Neutrophil (primary cell): ENCODE data around the gene OR52N4.

Experiments
- H3K27ac ChIP-seq: fragments of 200-600 bp; sonication (generic); 2 replicates; pipeline ENCODE4 v1.5.1; 2016; ENCODE audit warnings: mild to moderate bottlenecking, moderate library complexity
- H3K27me3 ChIP-seq: fragments of 200-600 bp; sonication (generic); 2 replicates; pipeline ENCODE4 v1.6.0; 2016; ENCODE audit warnings: mild to moderate bottlenecking
- H3K36me3 ChIP-seq: fragments of 200-600 bp; sonication (generic); 2 replicates; pipeline ENCODE4 v1.5.1; 2017
- H3K4me1 ChIP-seq, 2 experiments: fragments of 200-600 bp in 1 of 2; sonication (generic) in 1 of 2; 1 replicate in 1 of 2; 2 replicates in 1 of 2; pipeline versions ENCODE4 v1.5.1 to v1.6.1; 2013 to 2016; ENCODE audit warnings: low read depth in 1 of 2, low read length in 1 of 2, mild to moderate bottlenecking in 1 of 2, moderate library complexity in 1 of 2; ENCODE audit not compliant: control insufficient read depth in 1 of 2, insufficient read depth in 1 of 2
- H3K4me3 ChIP-seq, 2 experiments: fragments of 200-600 bp in 1 of 2; sonication (generic) in 1 of 2; 1 replicate in 1 of 2; 2 replicates in 1 of 2; pipeline ENCODE4 v1.5.1; 2013 to 2016; ENCODE audit warnings: low read depth in 1 of 2, low read length in 1 of 2, mild to moderate bottlenecking in 1 of 2, moderate library complexity in 1 of 2
- H3K9me3 ChIP-seq: fragments of 200-600 bp; sonication (generic); 2 replicates; pipeline ENCODE4 v1.5.1; 2016
- CTCF ChIP-seq: fragments of 200-600 bp; sonication (generic); IDR thresholded peaks from 2 replicates; pipeline ENCODE4 v1.5.1; 2016; ENCODE audit warnings: antibody characterized with exemption

The OR52N4 gene

DNA sequence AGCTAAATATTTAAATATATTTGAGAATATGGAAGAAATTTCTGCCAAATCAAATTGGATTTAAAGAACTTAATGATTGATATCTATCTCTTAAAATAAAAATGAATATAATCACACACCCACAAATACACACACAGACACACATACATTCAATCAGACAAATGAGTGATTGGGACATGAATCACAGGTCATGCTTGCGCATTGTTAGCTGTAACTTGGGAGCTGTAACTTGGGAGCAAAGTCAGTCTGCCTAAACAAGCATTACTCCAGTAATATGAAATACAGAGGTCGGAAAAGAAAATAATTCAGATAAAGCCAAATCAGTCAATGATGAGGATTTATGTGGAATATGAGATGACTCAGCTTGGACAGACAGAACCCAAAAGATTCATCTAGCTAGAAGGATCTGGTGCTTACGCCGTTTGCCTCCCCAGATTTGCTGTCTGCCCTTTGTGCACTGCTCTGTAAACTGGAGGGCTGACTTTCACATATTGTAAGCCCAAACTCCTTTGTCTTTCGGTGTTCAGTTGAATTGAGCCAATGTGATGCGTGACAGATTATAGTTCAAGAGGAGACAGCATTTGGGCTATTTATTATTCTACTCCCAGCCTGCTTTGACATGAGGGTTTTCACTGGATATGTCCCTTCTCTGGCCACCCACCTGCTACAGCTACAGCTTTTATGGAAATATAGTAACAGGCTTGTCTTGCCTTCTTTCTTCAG, 16.2 kb upstream of the OR52N4 start:
- no peaks in the 10 kb centered on the region for H3K9me3 ChIP-seq
- TF ChIP-seq CTCF = no peak
- no peak overlapping the region for H3K4me3 ChIP-seq
- no peak overlapping the region for H3K27ac ChIP-seq
- no peaks in the 10 kb centered on the region for H3K27me3 ChIP-seq
- H3K36me3 ChIP-seq = no peaks in the 10 kb centered on the region
- no peaks in the 10 kb centered on the region for H3K4me1 ChIP-seq

GRCh38 chr11:5738431-5738830, 15.6 kb upstream of the OR52N4 start:
- H3K4me3 ChIP-seq = no peak overlapping the region
- H3K27ac ChIP-seq = no peak overlapping the region
- TF ChIP-seq CTCF = no peak
- no peaks in the 10 kb centered on the region for H3K9me3 ChIP-seq
- no peaks in the 10 kb centered on the region for H3K4me1 ChIP-seq
- no peaks in the 10 kb centered on the region for H3K27me3 ChIP-seq
- no peaks in the 10 kb centered on the region for H3K36me3 ChIP-seq

- no peaks in the 10 kb centered on the region for H3K4me1 ChIP-seq
- no peaks in the 10 kb centered on the region for H3K36me3 ChIP-seq
Measured at GRCh38 chr11:5746614-5747013, 7.4 kb upstream of the OR52N4 start.

DNA sequence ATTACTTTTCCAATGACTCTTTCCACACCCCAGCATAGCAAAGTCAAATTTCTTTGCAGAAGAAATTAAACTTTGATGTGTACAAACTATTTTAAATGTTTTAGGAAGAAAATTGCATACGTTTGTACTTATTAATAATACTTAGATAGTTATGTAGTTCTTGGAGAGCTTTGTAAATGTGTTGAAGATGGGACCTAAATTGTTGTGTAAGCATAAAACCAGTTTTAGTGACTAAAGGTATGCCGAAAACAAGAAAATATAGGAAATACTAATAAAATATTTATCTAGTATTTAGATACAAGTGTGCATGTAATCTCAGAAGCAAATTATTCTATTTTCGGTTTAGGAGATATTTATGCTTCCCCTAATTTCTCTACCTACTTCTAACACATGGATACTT, 4.2 kb upstream of the OR52N4 start:
- no peak overlapping the region for H3K27ac ChIP-seq
- H3K9me3 ChIP-seq = no peaks in the 10 kb centered on the region
- TF ChIP-seq CTCF = no peak
- H3K27me3 ChIP-seq = no peaks in the 10 kb centered on the region
- no peaks in the 10 kb centered on the region for H3K36me3 ChIP-seq
- no peak overlapping the region for H3K4me3 ChIP-seq
- no peaks in the 10 kb centered on the region for H3K4me1 ChIP-seq

More at GRCh38 chr11:5746614-5747013, 7.4 kb upstream of the OR52N4 start:
- H3K27ac ChIP-seq = no peak overlapping the region
- no peaks in the 10 kb centered on the region for H3K27me3 ChIP-seq
- no peak for TF ChIP-seq CTCF
- H3K9me3 ChIP-seq = no peaks in the 10 kb centered on the region
- H3K4me3 ChIP-seq = no peak overlapping the region

DNA sequence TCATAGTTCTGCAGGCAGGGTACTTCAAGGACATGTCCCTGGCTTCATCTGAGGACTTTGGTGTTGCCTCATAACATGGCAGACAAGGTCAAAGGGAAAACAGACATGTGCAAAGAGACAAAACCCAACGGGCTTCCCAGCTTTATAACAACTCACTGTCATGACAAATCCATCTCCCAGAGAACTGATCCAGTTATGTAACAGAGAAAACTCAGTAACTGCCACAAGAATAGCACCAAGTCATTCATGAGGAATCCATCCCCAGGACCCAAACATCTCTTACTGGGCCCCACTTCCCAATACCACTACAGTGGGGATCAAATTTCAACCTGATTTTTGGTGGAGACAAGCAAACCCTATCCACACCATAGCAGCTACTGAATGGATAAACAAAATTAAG, 13.0 kb downstream of the OR52N4 start:
- H3K9me3 ChIP-seq = no peaks in the 10 kb centered on the region
- no peak for TF ChIP-seq CTCF
- H3K27me3 ChIP-seq = no peaks in the 10 kb centered on the region
- no peak overlapping the region for H3K4me3 ChIP-seq
- no peaks in the 10 kb centered on the region for H3K4me1 ChIP-seq
- no peak overlapping the region for H3K27ac ChIP-seq
- H3K36me3 ChIP-seq = no peaks in the 10 kb centered on the region

DNA sequence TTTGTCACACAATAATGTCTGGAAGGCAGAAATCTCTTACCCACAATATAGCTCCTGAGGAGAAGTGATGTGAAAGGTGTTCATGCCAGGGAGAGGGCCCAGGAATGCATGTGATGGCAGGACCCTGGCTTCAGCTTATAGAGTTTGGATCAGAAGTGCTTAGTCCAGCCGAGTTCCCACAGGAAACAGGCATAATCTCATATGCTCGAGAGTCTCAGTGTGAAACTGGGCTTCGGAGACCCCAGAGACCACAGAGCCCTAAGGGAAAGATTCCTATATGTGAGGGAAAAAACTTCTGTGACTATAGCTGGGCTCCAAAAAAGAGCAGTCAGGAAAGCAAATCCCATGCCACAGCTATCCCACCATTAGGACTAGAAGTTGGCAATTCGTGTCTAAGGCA, 29.2 kb downstream of the OR52N4 start, which contains the start of gene OR52N5:
Gene OR52N5 (minus strand): TSS at position 101 of the 400 bp plus-strand sequence. CDS start 4,721 bp downstream, outside the sequence.
- Histone ChIP-seq H3K4me3 (no peak within 1 kb of the TSS), H3K27me3 (no peaks in the 10 kb centered on the region), H3K27ac (no peak within 1 kb of the TSS), H3K9me3 (no peaks in the 10 kb centered on the region), H3K36me3 (no peaks in the 10 kb centered on the region), H3K4me1 (no peaks in the 10 kb centered on the region)
- TF ChIP-seq CTCF = no peak
